GM12873 (cell line): ENCODE results near the gene WWC1.

Experiments
- TF ChIP-seq, protein P1 (sequence below): IDR thresholded peaks from 2 replicates; pipeline ENCODE4 v1.5.1; 2012; ENCODE audit warnings: low read depth, mild to moderate bottlenecking, moderate library complexity, low read length, control low read depth; ENCODE audit not compliant: insufficient read depth; ENCODE audit errors: missing control alignments

The WWC1 gene

DNA sequence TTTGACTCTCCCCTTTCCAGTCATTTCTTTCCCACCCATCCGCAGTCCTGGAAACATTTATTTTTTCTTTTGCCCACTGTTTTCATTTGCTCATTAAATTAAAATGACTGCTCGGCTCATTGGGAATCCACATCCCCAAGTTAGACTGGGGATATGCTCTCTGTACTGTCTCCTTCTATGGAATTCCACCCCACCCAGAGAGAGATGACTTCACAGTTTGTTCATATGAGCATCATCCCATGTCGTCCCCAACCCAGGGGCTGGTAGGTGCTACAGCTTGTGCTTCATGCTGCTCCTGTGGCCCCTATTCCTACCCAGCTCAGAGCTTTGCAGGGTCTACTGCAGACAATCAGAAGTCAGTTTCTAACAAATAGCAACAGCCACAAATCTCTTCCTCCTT lies 178.4 kb downstream of the WWC1 start:
- TF ChIP-seq, protein P1, sequence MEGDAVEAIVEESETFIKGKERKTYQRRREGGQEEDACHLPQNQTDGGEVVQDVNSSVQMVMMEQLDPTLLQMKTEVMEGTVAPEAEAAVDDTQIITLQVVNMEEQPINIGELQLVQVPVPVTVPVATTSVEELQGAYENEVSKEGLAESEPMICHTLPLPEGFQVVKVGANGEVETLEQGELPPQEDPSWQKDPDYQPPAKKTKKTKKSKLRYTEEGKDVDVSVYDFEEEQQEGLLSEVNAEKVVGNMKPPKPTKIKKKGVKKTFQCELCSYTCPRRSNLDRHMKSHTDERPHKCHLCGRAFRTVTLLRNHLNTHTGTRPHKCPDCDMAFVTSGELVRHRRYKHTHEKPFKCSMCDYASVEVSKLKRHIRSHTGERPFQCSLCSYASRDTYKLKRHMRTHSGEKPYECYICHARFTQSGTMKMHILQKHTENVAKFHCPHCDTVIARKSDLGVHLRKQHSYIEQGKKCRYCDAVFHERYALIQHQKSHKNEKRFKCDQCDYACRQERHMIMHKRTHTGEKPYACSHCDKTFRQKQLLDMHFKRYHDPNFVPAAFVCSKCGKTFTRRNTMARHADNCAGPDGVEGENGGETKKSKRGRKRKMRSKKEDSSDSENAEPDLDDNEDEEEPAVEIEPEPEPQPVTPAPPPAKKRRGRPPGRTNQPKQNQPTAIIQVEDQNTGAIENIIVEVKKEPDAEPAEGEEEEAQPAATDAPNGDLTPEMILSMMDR: no peak

DNA sequence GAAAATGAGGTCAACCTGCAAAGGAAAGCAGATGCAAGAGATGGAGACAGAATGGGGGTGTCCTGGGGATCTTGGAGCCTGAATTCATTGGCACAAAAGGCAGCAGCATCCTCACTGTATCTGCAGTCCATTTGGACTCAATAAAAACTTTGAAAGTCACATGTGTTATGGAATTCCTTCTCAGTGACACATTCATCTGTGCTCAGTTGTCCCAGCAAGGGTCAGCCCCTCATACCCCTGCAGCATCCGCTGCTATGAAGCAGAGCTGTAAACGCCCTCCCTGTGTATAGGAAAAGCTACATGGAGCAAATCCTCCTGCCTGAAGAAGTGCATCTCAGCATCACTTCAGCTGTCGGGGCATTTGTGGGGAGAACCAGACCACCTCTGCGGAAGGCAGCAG lies 180.3 kb downstream of the WWC1 start:
- TF ChIP-seq, protein P1: no peak

DNA sequence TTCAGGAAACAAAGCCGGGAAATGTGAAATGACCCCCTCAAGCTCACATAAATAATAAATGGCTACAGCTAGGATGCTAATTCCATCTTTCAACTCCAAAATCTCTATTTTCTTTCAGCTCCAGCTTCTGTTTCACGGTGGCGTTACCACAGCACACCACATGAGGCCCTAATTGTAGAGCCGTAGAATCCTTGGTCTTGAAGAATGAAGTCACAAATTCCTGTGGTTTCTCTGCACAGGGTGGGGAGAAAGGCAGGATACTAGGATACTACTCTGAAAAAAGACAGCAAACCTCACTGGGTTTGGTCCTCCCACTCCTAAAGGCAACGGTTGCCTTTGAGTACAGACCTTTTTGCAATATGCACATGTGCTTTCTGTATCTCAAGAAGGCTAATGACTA lies 180.9 kb downstream of the WWC1 start:
- TF ChIP-seq, protein P1: no peak

DNA sequence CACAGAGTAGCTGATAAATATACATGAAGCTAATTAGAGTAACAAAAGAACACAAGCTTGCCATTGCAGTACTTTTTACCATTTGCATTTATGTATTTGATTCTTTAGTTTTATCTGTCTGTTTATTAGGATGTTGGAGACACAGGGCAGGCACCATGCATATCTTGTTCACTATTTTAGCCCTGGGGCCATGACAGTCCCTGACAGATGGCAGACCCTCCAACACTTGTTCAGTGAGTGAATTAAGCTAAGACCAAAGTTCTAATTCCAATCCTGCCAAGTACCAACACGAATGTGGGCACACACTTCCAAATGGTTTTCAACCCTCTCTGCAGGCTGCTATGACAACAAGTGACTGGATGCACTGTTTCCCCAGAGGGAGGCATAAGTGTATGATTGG lies 182.9 kb downstream of the WWC1 start:
- TF ChIP-seq, protein P1: no peak

DNA sequence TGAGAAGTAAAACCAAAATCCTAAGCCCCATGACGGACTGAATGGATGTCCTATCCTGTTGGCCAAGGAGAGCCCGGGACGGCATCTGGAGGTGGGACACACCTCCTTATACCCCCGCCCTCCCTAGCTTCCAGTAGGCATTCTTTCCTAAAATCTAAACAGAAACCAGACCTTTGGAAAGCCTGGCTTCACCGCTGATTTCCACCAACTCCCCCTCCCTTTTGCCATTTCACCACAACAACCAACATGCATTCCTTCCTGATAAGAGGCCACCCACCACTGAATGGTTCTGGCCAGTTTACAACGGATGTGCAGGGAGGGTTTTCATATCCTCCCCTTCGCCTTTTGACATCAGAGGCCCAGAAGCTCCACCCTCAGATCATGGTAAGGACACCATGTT lies 185.6 kb downstream of the WWC1 start:
- TF ChIP-seq, protein P1: no peak

DNA sequence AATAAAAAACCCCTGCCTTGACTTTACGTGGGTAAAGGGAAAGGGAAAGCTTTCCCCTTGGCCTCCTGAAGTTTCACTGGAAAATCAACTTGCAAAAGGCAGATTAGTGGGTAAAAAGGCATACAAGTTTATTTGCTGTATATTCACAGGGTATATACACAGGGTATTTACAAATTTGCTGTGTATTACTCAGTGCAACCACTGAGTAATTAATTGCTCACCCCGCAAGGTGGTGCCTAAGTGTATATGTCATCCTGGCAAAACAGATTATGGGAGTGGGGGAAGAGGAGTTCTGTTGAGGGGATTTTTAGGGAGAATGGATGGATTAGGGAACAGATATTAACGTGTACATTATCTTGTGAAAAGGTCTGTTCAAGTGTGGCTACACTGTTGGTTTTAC lies 187.7 kb downstream of the WWC1 start:
- TF ChIP-seq, protein P1: no peak

DNA sequence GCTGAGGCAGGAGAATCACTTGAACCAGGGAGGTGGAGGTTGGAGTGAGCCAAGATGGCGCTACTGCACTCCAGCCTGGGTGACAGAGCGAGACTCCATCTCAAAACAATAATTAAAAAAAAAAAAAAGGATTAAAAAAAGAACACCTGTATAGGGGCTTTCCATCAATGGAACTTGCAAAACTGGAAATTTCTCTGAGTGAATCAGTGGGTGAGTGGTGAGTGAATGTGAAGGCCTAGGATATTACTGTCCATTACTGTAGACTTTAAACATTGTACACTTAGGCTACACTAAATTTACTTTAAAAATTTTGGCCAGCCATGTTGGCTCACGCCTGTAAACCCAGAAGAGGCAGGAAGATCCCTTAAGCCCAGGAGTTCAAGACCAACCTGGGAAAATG lies 189.2 kb downstream of the WWC1 start:
- TF ChIP-seq, protein P1: no peak
